B cell (primary cell): ENCODE results near the gene SLC24A3. TPM values are rescaled to one million over a fixed set of nuclear protein-coding genes. Genes with fewer than 3 reads are reported as not detected.
"Not testable (repeated sequence)": the region's sequence is repeated elsewhere in the genome, so short reads cannot be mapped to it uniquely, and the experiment has no call there.

Experiments
- ATAC-seq: fragments of 200-7000 bp; cut with Tn5 transposase; one replicate; pipeline ENCODE4 v1.10.0; 2021; ENCODE audit warnings: low read depth, mild to moderate bottlenecking, moderate number of reproducible peaks, moderate library complexity
- CTCF ChIA-PET: fragments of 350-600 bp; sonication (Branson Sonifier 250); formaldehyde crosslinking; loops from one replicate; lab custom pipeline; 2021; ENCODE audit warnings: antibody characterized with exemption, inconsistent platforms; lab: Charles Lee
- POLR2A ChIA-PET: fragments of 350-600 bp; sonication (Branson Sonifier 250); formaldehyde crosslinking; loops from one replicate; lab custom pipeline; 2021; ENCODE audit warnings: antibody characterized with exemption; lab: Charles Lee
- DNase-seq: peaks from one replicate; pipeline ENCODE4 v3.0.0; 2013
- H2AFZ ChIP-seq: 2 replicates; pipeline ENCODE4 v1.6.1; 2012; ENCODE audit warnings: mild to moderate bottlenecking, low read depth, low read length; ENCODE audit not compliant: insufficient read depth, poor library complexity, severe bottlenecking
- H3K27ac ChIP-seq, 2 donors: 1 replicate in 1 of 2; 2 replicates in 1 of 2; pipeline ENCODE4 v1.5.1; 2012 to 2013; ENCODE audit warnings: low read length in 2 of 2, mild to moderate bottlenecking in 2 of 2, moderate library complexity in 1 of 2
- H3K27me3 ChIP-seq, 4 experiments: fragments of 200-600 bp in 1 of 4; sonication (generic) in 1 of 4; replicated peaks in 1 of 4; 1 replicate in 2 of 4; 2 replicates in 2 of 4; pipeline versions ENCODE4 v1.6.1 to v1.7.0; 2013 to 2016; ENCODE audit warnings: low read length in 3 of 4, mild to moderate bottlenecking in 2 of 4, mixed read lengths in 1 of 4, moderate library complexity in 1 of 4; ENCODE audit not compliant: insufficient read depth in 4 of 4, control insufficient read depth in 3 of 4; ENCODE audit errors: control extremely low read depth in 1 of 4
- H3K36me3 ChIP-seq, 2 experiments: replicated peaks in 1 of 2; 1 replicate in 1 of 2; 2 replicates in 1 of 2; pipeline versions ENCODE4 v1.6.1 to v1.7.1; 2013; ENCODE audit warnings: low read length in 1 of 2; ENCODE audit not compliant: insufficient read depth in 2 of 2, control insufficient read depth in 1 of 2; ENCODE audit errors: control extremely low read depth in 1 of 2, extremely low read depth in 1 of 2
- H3K4me1 ChIP-seq, 2 donors: fragments of 200-600 bp in 1 of 2; sonication (generic) in 1 of 2; 1 replicate in 1 of 2; 2 replicates in 1 of 2; pipeline versions ENCODE4 v1.5.1 to v1.6.1; 2013 to 2017; ENCODE audit warnings: low read length in 2 of 2; ENCODE audit not compliant: control insufficient read depth in 2 of 2, insufficient read depth in 2 of 2
- H3K4me2 ChIP-seq: replicated peaks from 2 replicates; pipeline ENCODE3; 2012; ENCODE audit warnings: mild to moderate bottlenecking, low read depth, low read length; ENCODE audit not compliant: poor library complexity, severe bottlenecking
- H3K4me3 ChIP-seq, 5 experiments: fragments of 200-600 bp in 1 of 5; sonication (generic) in 1 of 5; 1 replicate in 3 of 5; 2 replicates in 2 of 5; pipeline versions ENCODE4 v1.5.1 to v1.7.0; 2011 to 2016; ENCODE audit warnings: low read length in 4 of 5, mild to moderate bottlenecking in 4 of 5, low read depth in 2 of 5, control low read depth in 1 of 5, moderate library complexity in 1 of 5; ENCODE audit not compliant: insufficient read depth in 1 of 5; ENCODE audit errors: control extremely low read depth in 1 of 5, extremely low read depth in 1 of 5
- H3K79me2 ChIP-seq: fragments of 200-600 bp; sonication (generic); one replicate; pipeline ENCODE4 v1.6.0; 2016; ENCODE audit warnings: low read length; ENCODE audit not compliant: control insufficient read depth, insufficient read depth
- H3K9ac ChIP-seq: fragments of 200-600 bp; sonication (generic); 2 replicates; pipeline ENCODE4 v1.6.1; 2017; ENCODE audit warnings: mild to moderate bottlenecking, low read length, moderate library complexity
- H3K9me3 ChIP-seq, 3 donors: one replicate each; pipeline versions ENCODE4 v1.6.1 to v1.7.1; 2013; ENCODE audit warnings: low read length in 2 of 3; ENCODE audit not compliant: control insufficient read depth in 2 of 3, insufficient read depth in 1 of 3; ENCODE audit errors: control extremely low read depth in 1 of 3
- H4K20me1 ChIP-seq: 2 replicates; pipeline ENCODE4 v1.6.0; 2012; ENCODE audit warnings: mild to moderate bottlenecking, low read length; ENCODE audit not compliant: insufficient read depth, control insufficient read depth, poor library complexity, severe bottlenecking
- H3K27ac Mint-ChIP-seq: one replicate; pipeline ENCODE4 v1.8.0; 2021; ENCODE audit warnings: mixed read lengths
- H3K27me3 Mint-ChIP-seq: one replicate; pipeline ENCODE4 v1.8.0; 2021; ENCODE audit warnings: mixed read lengths
- H3K4me1 Mint-ChIP-seq: one replicate; pipeline ENCODE4 v1.8.0; 2021; ENCODE audit warnings: mixed read lengths
- H3K4me3 Mint-ChIP-seq: one replicate; pipeline ENCODE4 v1.8.0; 2021; ENCODE audit warnings: mixed read lengths
- H3K9me3 Mint-ChIP-seq: one replicate; pipeline ENCODE4 v1.8.0; 2022; ENCODE audit warnings: mixed read lengths; ENCODE audit not compliant: insufficient read depth
- CTCF ChIP-seq: fragments of 200-600 bp; IDR thresholded peaks from one replicate; pipeline ENCODE4 v1.8.0; 2022; ENCODE audit warnings: antibody characterized with exemption, mild to moderate bottlenecking
- EZH2 ChIP-seq: IDR thresholded peaks from 2 replicates; pipeline ENCODE4 v1.6.1; 2012; ENCODE audit warnings: borderline replicate concordance, low read depth, mild to moderate bottlenecking, moderate library complexity, low read length; ENCODE audit not compliant: insufficient read depth, poor library complexity, severe bottlenecking
- WGBS: methylation state at CpG from one replicate; pipeline ENCODE4 v1.1.5; 2013; ENCODE audit warnings: missing lambda C conversion rate; ENCODE audit not compliant: insufficient coverage; 5-methylcytosine and 5-hydroxymethylcytosine counted together
- intact Hi-C: fragments of 100-400 bp; cut with micrococcal nuclease; formaldehyde crosslinking; loops from one replicate; pipeline ENCODE4 v1.10.0; 2022
- polyA plus RNA-seq: library from polyadenylated mRNA; depleted of rRNA; stranded (reverse); fragments of >200 nt; gene quantifications from 2 replicates; pipeline ENCODE4 v1.2.3, GENCODE V29; 2012
- total RNA-seq, 2 donors: library from RNA; stranded (reverse); fragments of 120-200 nt in 1 of 2; gene quantifications; 1 replicate in 1 of 2; 2 replicates in 1 of 2; pipeline versions ENCODE4 v1.2.3 to v1.2.4, GENCODE V29; 2013 to 2022

The SLC24A3 gene
- total and polyA plus RNA-seq, 2 donors (not counting 1 experiment from before 2014, with no cell fraction given), result not detected

GRCh38 chr20:19677336-19677735, 464.9 kb downstream of the SLC24A3 start:
- Mint-ChIP-seq H3K4me1 (no peaks in the 10 kb centered on the region), H3K27me3 (peaks cover 22% of the 10 kb centered on the region), H3K9me3 (no peaks in the 10 kb centered on the region), H3K27ac (no peak overlapping the region), H3K4me3 (no peak overlapping the region)
- intact Hi-C loops, result no loop called here
- ChIA-PET CTCF (no interaction called here), POLR2A (no interaction called here)
- H3K4me3 ChIP-seq, result no peak overlapping the region
- no peak overlapping the region for H2AFZ ChIP-seq
- H3K36me3 ChIP-seq, result no peaks in the 10 kb centered on the region
- H3K79me2 ChIP-seq, result no peaks in the 10 kb centered on the region
- WGBS, result 95% methylated on average over 4 of the region's 5 CpGs
- peaks cover 0 to 21% (median 9%) of the 10 kb centered on the region in 4 experiments for H3K27me3 ChIP-seq
- H4K20me1 ChIP-seq, result no peaks in the 10 kb centered on the region
- DNase-seq (no peak), ATAC-seq (no peak)
- no peaks in the 10 kb centered on the region for H3K4me1 ChIP-seq
- no peaks in the 10 kb centered on the region for H3K9me3 ChIP-seq
- H3K9ac ChIP-seq, result no peak overlapping the region
- TF ChIP-seq EZH2, result no peak
- TF ChIP-seq CTCF, result no peak
- H3K4me2 ChIP-seq, result no peak overlapping the region
- H3K27ac ChIP-seq, result no peak overlapping the region

- peaks cover 15% of the 10 kb centered on the region for H3K27me3 Mint-ChIP-seq
- H3K4me1 Mint-ChIP-seq, H3K9me3 Mint-ChIP-seq, H2AFZ ChIP-seq, H3K79me2 ChIP-seq, POLR2A ChIA-PET, H4K20me1 ChIP-seq, H3K27ac Mint-ChIP-seq, H3K9me3 ChIP-seq, H3K4me3 ChIP-seq, DNase-seq, H3K9ac ChIP-seq, intact Hi-C loops, H3K27ac ChIP-seq, H3K4me3 Mint-ChIP-seq, H3K4me1 ChIP-seq, ATAC-seq, H3K36me3 ChIP-seq, H3K4me2 ChIP-seq, CTCF ChIA-PET: not testable (repeated sequence)
- peaks cover 0 to 14% (median 6%) of the 10 kb centered on the region in 4 experiments for H3K27me3 ChIP-seq
- WGBS, result 95% methylated on average over 8 of the region's 38 CpGs
Observed at GRCh38 chr20:19678591-19678990, 466.1 kb downstream of the SLC24A3 start.
